Measurements from ENCODE around the gene NTN1. TPM values are rescaled to one million over a fixed set of nuclear protein-coding genes. Genes with fewer than 3 reads are reported as not detected.

The NTN1 gene
- total RNA-seq, 4 donors from 2014 or later: 5.9 to 11.6 (median 8.5) TPM

GRCh38 chr17:9195411-9195810 is 174.1 kb downstream of the NTN1 start:
- intact Hi-C loops (cut with DNase I; ENCODE audit: low total_unique reads): no loop called here
- WGBS, 2 donors: 93 to 95% methylated on average over 3 to 5 of the region's 6 CpGs
- TF ChIP-seq CTCF (IDR thresholded peaks at IDR 0.05) (no peak), POLR2A (IDR thresholded peaks at IDR 0.05) (no peak)
- H3K4me3 ChIP-seq (ENCODE audit: low read depth, poor library complexity, severe bottlenecking): no peak overlapping the region
- no peak for DNase-seq (ENCODE audit: low spot score in 2 of 2)

GRCh38 chr17:9195961-9196670 is 174.8 kb downstream of the NTN1 start:
- 71 to 77% methylated on average over 10 of the region's 10 CpGs for WGBS, 2 donors
- no peak for DNase-seq (ENCODE audit: low spot score in 2 of 2)
- TF ChIP-seq CTCF (IDR thresholded peaks at IDR 0.05): no peak
- TF ChIP-seq POLR2A (IDR thresholded peaks at IDR 0.05): no peak
- intact Hi-C loops (cut with DNase I; ENCODE audit: low total_unique reads): no loop called here
- H3K4me3 ChIP-seq (ENCODE audit: low read depth, poor library complexity, severe bottlenecking): no peak overlapping the region

GRCh38 chr17:9199571-9200551 is 178.6 kb downstream of the NTN1 start:
- 85 to 89% methylated on average over 16 of the region's 16 CpGs for WGBS, 2 donors
- intact Hi-C loops (cut with DNase I; ENCODE audit: low total_unique reads): no loop called here

GRCh38 chr17:9200699-9201359 is 179.5 kb downstream of the NTN1 start:
- TF ChIP-seq CTCF (IDR thresholded peaks at IDR 0.05): no peak
- no peak for TF ChIP-seq POLR2A (IDR thresholded peaks at IDR 0.05)
- DNase-seq (ENCODE audit: low spot score in 2 of 2): no peak
- intact Hi-C loops (cut with DNase I; ENCODE audit: low total_unique reads): no loop called here
- 83 to 94% methylated on average over 5 of the region's 5 CpGs for WGBS, 2 donors
- H3K4me3 ChIP-seq (ENCODE audit: low read depth, poor library complexity, severe bottlenecking): no peak overlapping the region

More at GRCh38 chr17:9199571-9200551, 178.6 kb downstream of the NTN1 start:
- H3K4me3 ChIP-seq (ENCODE audit: low read depth, poor library complexity, severe bottlenecking): no peak overlapping the region
- DNase-seq (ENCODE audit: low spot score in 2 of 2): no peak
- TF ChIP-seq CTCF (IDR thresholded peaks at IDR 0.05) (no peak), POLR2A (IDR thresholded peaks at IDR 0.05) (no peak)

GRCh38 chr17:9202532-9202931 is 181.2 kb downstream of the NTN1 start:
- DNase-seq (ENCODE audit: low spot score in 2 of 2): no peak
- 88 to 91% methylated on average over 5 of the region's 5 CpGs for WGBS, 2 donors
- TF ChIP-seq POLR2A (IDR thresholded peaks at IDR 0.05): no peak
- no peak for TF ChIP-seq CTCF (IDR thresholded peaks at IDR 0.05)
- H3K4me3 ChIP-seq (ENCODE audit: low read depth, poor library complexity, severe bottlenecking): no peak overlapping the region
- intact Hi-C loops (cut with DNase I; ENCODE audit: low total_unique reads): no loop called here
